B cell (primary cell): ENCODE data around the gene DHTKD1.

ENCODE experiments used
- EZH2 ChIP-seq: IDR thresholded peaks from 2 replicates; pipeline ENCODE4 v1.6.1; 2012; ENCODE audit warnings: borderline replicate concordance, low read depth, mild to moderate bottlenecking, moderate library complexity, low read length; ENCODE audit not compliant: insufficient read depth, poor library complexity, severe bottlenecking
- TF ChIP-seq, protein P1 (sequence below): fragments of 200-600 bp; IDR thresholded peaks from one replicate; pipeline ENCODE4 v1.8.0; 2022; ENCODE audit warnings: antibody characterized with exemption, mild to moderate bottlenecking

DNA sequence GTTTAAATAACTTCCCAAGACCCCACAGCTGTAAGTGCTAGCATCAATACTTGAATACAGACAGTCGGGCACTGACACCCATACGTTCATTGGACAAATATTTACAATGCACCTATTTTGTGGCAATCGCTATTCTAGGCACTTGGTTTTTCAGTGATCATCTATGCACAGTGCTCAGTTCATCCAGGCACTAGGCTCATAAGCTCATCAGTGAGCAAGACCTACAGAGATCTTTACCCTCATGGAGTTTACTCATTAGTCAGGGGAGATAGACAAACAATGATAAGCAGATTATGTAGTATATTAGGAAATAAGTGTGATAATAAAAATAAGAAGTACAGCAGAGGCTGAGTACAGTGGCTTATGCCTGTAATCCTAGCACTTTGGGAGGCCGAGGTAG is 7.6 kb upstream of the DHTKD1 start:
- TF ChIP-seq, protein P1, sequence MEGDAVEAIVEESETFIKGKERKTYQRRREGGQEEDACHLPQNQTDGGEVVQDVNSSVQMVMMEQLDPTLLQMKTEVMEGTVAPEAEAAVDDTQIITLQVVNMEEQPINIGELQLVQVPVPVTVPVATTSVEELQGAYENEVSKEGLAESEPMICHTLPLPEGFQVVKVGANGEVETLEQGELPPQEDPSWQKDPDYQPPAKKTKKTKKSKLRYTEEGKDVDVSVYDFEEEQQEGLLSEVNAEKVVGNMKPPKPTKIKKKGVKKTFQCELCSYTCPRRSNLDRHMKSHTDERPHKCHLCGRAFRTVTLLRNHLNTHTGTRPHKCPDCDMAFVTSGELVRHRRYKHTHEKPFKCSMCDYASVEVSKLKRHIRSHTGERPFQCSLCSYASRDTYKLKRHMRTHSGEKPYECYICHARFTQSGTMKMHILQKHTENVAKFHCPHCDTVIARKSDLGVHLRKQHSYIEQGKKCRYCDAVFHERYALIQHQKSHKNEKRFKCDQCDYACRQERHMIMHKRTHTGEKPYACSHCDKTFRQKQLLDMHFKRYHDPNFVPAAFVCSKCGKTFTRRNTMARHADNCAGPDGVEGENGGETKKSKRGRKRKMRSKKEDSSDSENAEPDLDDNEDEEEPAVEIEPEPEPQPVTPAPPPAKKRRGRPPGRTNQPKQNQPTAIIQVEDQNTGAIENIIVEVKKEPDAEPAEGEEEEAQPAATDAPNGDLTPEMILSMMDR, result no peak
- no peak for TF ChIP-seq EZH2
